HepG2 (cell line): ENCODE measurements around the gene FGF18. TPM values are rescaled to one million over a fixed set of nuclear protein-coding genes. Genes with fewer than 3 reads are reported as not detected.

Experiments
- ATAC-seq: fragments of 200-7000 bp; cut with Tn5 transposase; 3 replicates; pipeline ENCODE4 v1.9.1; 2020; ENCODE audit warnings: mild to moderate bottlenecking, moderate library complexity
- BruUV-seq: library from RNA; stranded (reverse); fragments of 400-500 nt; replicated peaks from 2 replicates; lab custom pipeline; 2021; lab: Mats Ljungman, UMichigan
- CTCF ChIA-PET: fragments of 300-600 bp; formaldehyde crosslinking; extraction: SDS; loops from one replicate; lab custom pipeline; 2021; ENCODE audit warnings: low total read pairs, inconsistent platforms, low intra/inter-chr PET ratio; lab: Yijun Ruan, JAX
- POLR2A ChIA-PET: fragments of 350-600 bp; sonication (Branson Sonifier 250); formaldehyde crosslinking; loops from one replicate; lab custom pipeline; 2020; ENCODE audit warnings: antibody characterized with exemption, inconsistent platforms; lab: Yijun Ruan, JAX
- DNase-seq: peaks from one replicate; pipeline ENCODE4 v3.0.0-alpha.2; 2015; ENCODE audit warnings: low spot score
- FAIRE-seq: peaks from 3 replicates; lab custom pipeline; 2011; peaks lifted over from hg19 to GRCh38; lab: Jason Lieb, UNC
- H2AFZ ChIP-seq: one replicate; pipeline ENCODE4 v1.6.1; 2011; ENCODE audit warnings: low read length, inconsistent platforms
- H3K27ac ChIP-seq: fragments of 300-600 bp; 3 replicates; pipeline ENCODE4 v1.8.0; 2011; ENCODE audit warnings: mixed run types, mild to moderate bottlenecking, mixed read lengths, low read length, inconsistent platforms; ENCODE audit not compliant: insufficient read depth; ENCODE audit errors: extremely low read length
- H3K27me3 ChIP-seq, 2 experiments: fragments of 200-600 bp in 1 of 2; 2 replicates in 1 of 2; 3 replicates in 1 of 2; pipeline versions ENCODE4 v1.6.0 to v1.8.0; 2011; ENCODE audit warnings: low read length in 2 of 2, mild to moderate bottlenecking in 2 of 2, moderate library complexity in 2 of 2, inconsistent platforms in 1 of 2; ENCODE audit not compliant: insufficient read depth in 2 of 2, control insufficient read depth in 1 of 2
- H3K36me3 ChIP-seq, 2 experiments: fragments of 200-600 bp in 1 of 2; replicated peaks in 1 of 2; 2 replicates in 1 of 2; 3 replicates in 1 of 2; pipeline versions ENCODE4 v1.5.1 to v1.8.0; 2011; ENCODE audit warnings: low read length in 2 of 2, inconsistent platforms in 1 of 2; ENCODE audit not compliant: insufficient read depth in 2 of 2, control insufficient read depth in 1 of 2
- H3K4me1 ChIP-seq: 2 replicates; pipeline ENCODE4 v1.5.1; 2012; ENCODE audit warnings: low read length, inconsistent platforms; ENCODE audit not compliant: insufficient read depth
- H3K4me2 ChIP-seq: 2 replicates; pipeline ENCODE4 v1.6.0; 2011; ENCODE audit warnings: low read depth, low read length, inconsistent platforms
- H3K4me3 ChIP-seq, 3 experiments: fragments of 200-600 bp in 1 of 3; sonication (generic), shearing (Covaris generic) in 1 of 3; replicated peaks in 1 of 3; 2 replicates each; pipeline ENCODE4 v1.5.1; 2011 to 2016; ENCODE audit warnings: low read length in 3 of 3, inconsistent platforms in 2 of 3, low read depth in 2 of 3, mild to moderate bottlenecking in 2 of 3, control low read depth in 1 of 3, mixed read lengths in 1 of 3; ENCODE audit not compliant: insufficient read depth in 1 of 3
- H3K79me2 ChIP-seq: one replicate; pipeline ENCODE4 v1.6.1; 2011; ENCODE audit warnings: low read length, inconsistent platforms; ENCODE audit not compliant: insufficient read depth
- H3K9ac ChIP-seq: 2 replicates; pipeline ENCODE4 v1.6.0; 2011; ENCODE audit warnings: mild to moderate bottlenecking, low read depth, low read length, inconsistent platforms; ENCODE audit not compliant: insufficient read depth
- H3K9me3 ChIP-seq: 2 replicates; pipeline ENCODE4 v1.5.1; 2012; ENCODE audit warnings: mild to moderate bottlenecking, low read length
- H4K20me1 ChIP-seq: 2 replicates; pipeline ENCODE4 v1.6.0; 2011; ENCODE audit warnings: inconsistent platforms, mild to moderate bottlenecking, low read length, moderate library complexity; ENCODE audit not compliant: insufficient read depth
- HOXA9 ChIP-seq: sonication (generic); formaldehyde crosslinking; IDR thresholded peaks from 2 replicates; pipeline ENCODE4 v1.8.1; 2022; ENCODE audit warnings: missing genetic modification reagents, mild to moderate bottlenecking, moderate library complexity, borderline replicate concordance
- NFATC3 ChIP-seq: sonication (generic); formaldehyde crosslinking; IDR thresholded peaks from 2 replicates; pipeline ENCODE4 v1.5.1; 2020; ENCODE audit warnings: mild to moderate bottlenecking, missing genetic modification reagents
- REPIN1 ChIP-seq: sonication (generic); formaldehyde crosslinking; IDR thresholded peaks from 2 replicates; pipeline ENCODE4 v1.8.0; 2022; ENCODE audit warnings: missing genetic modification reagents, low read depth, mild to moderate bottlenecking, borderline replicate concordance
- RFXANK ChIP-seq: IDR thresholded peaks from 2 replicates; pipeline ENCODE4 v1.6.1; 2016
- SNAPC5 ChIP-seq: sonication (generic); formaldehyde crosslinking; IDR thresholded peaks from 2 replicates; pipeline ENCODE4 v1.8.1; 2023; ENCODE audit warnings: mild to moderate bottlenecking, missing genetic modification reagents, borderline replicate concordance
- SNRNP70 ChIP-seq: fragments of 200-400 bp; formaldehyde crosslinking; IDR thresholded peaks from 2 replicates; pipeline ENCODE4 v1.6.1; 2017; ENCODE audit warnings: mild to moderate bottlenecking, low read depth, low read length, moderate library complexity
- TEF ChIP-seq: sonication (generic); formaldehyde crosslinking; IDR thresholded peaks from 2 replicates; pipeline ENCODE4 v1.5.0; 2020; ENCODE audit warnings: missing genetic modification reagents
- ZBTB4 ChIP-seq: sonication (generic); formaldehyde crosslinking; IDR thresholded peaks from 2 replicates; pipeline ENCODE4 v1.4.0; 2020; ENCODE audit warnings: missing genetic modification reagents, mild to moderate bottlenecking, borderline replicate concordance
- ZNF333 ChIP-seq: sonication (generic); formaldehyde crosslinking; IDR thresholded peaks from 2 replicates; pipeline ENCODE4 v1.4.0; 2020; ENCODE audit warnings: mild to moderate bottlenecking, missing genetic modification reagents, borderline replicate concordance
- ZNF441 ChIP-seq: sonication (generic); formaldehyde crosslinking; IDR thresholded peaks from 2 replicates; pipeline ENCODE4 v1.7.0; 2021; ENCODE audit warnings: missing genetic modification reagents, borderline replicate concordance
- ZNF589 ChIP-seq: sonication (generic); formaldehyde crosslinking; conservative IDR thresholded peaks from 2 replicates; pipeline ENCODE4 v1.8.0; 2022; ENCODE audit warnings: mild to moderate bottlenecking, moderate library complexity, missing genetic modification reagents
- ZNF615 ChIP-seq: sonication (generic); formaldehyde crosslinking; IDR thresholded peaks from 2 replicates; pipeline ENCODE4 v1.5.0; 2020; ENCODE audit warnings: mild to moderate bottlenecking, missing genetic modification reagents, borderline replicate concordance
- WGBS: methylation state at CpG from one replicate; pipeline ENCODE4 v1.1.6; 2017; ENCODE audit warnings: low lambda C conversion rate; 5-methylcytosine and 5-hydroxymethylcytosine counted together
- in situ Hi-C: cut with HindIII; loops from 2 replicates; pipeline ENCODE4 v1.10.0; 2017; ENCODE audit warnings: low pct_unique_long_range_greater_than_20kb; ENCODE audit not compliant: extremely low pct_ligation_motif_present
- intact Hi-C: fragments of 100-400 bp; cut with micrococcal nuclease; formaldehyde crosslinking; loops from one replicate; pipeline ENCODE4 v1.10.0; 2022; ENCODE audit not compliant: unreplicated experiment
- polyA plus RNA-seq, 8 experiments: library from polyadenylated mRNA; depleted of rRNA in 3 of 8; stranded (reverse) in 7 of 8; unstranded in 1 of 8; fragments of >200 nt; fragmentation: Illumina TruSeq in 4 of 8; extraction: Trizol in 4 of 8; gene quantifications; 2 replicates each; pipeline versions ENCODE4 v1.2.1 to v1.2.3, GENCODE V29; 2011 to 2016; ENCODE audit warnings: low read depth in 4 of 8, missing spikeins in 1 of 8, mixed read lengths in 1 of 8; ENCODE audit not compliant: insufficient read depth in 1 of 8
- total RNA-seq, 5 experiments: library from RNA; depleted of rRNA; stranded (reverse); fragments of >200 nt; fragmentation: Illumina TruSeq; extraction: Trizol; gene quantifications; 2 replicates each; pipeline ENCODE4 v1.2.3, GENCODE V29; 2016; ENCODE audit warnings: low read depth in 1 of 5

The FGF18 gene
- total and polyA plus RNA-seq, 2 of the 13 experiments (the other 11 are each of a cell fraction or from before 2014, with no cell fraction given) = not detected

GRCh38 chr5:171386861-171387344 lies 32.5 kb upstream of the FGF18 start:
- in situ Hi-C loops (no loop called here), intact Hi-C loops (no loop called here)
- Histone ChIP-seq H3K27me3 (peaks cover 0 to 4% of the 10 kb centered on the region in 2 experiments; a peak in 1 of 5 replicates), H2AFZ (peak overlapping the region; percentile 87), H3K79me2 (peaks cover 45% of the 10 kb centered on the region), H3K27ac (peak overlapping the region; percentile 88), H3K9me3 (no peaks in the 10 kb centered on the region), H3K36me3 (peaks cover 7 to 12% of the 10 kb centered on the region in 2 experiments), H3K4me2 (peak overlapping the region; percentile 94), H3K4me1 (peaks cover 28% of the 10 kb centered on the region), H3K9ac (peak overlapping the region; percentile 93), H4K20me1 (peaks cover 38% of the 10 kb centered on the region), H3K4me3 (peak overlapping the region; percentile 63 to 82 (median 75))
- POLR2A ChIA-PET = interaction anchor here (0.6 to 2.7 kb wide), 7 partner anchors 17 to 620 kb away, joined by 3 to 13 read pairs (median 3); partner anchors contain the start of genes FBXW11 and FGF18
- TF ChIP-seq NFATC3 (CRISPR knock-in tag) (0 out of 2 replicates have a peak, but pooled peaks have one; percentile 51), REPIN1 (CRISPR knock-in tag) (no peak), ZNF441 (CRISPR knock-in tag) (0 out of 2 replicates have a peak, but pooled peaks have one; percentile 42), ZNF333 (no peak), HOXA9 (0 out of 2 replicates have a peak, but pooled peaks have one; percentile 7), ZNF589 (CRISPR knock-in tag) (0 out of 2 replicates have a peak, but pooled peaks have one; percentile 6)
- no peak for FAIRE-seq
- no peak for ATAC-seq
- CTCF ChIA-PET = no interaction called here
- DNase-seq = no peak
- WGBS = 45% methylated on average over 20 of the region's 20 CpGs
- BruUV-seq = TSS peak; percentile 100

- WGBS = 2% methylated on average over 53 of the region's 56 CpGs
- Histone ChIP-seq H3K4me1 (peaks cover 33% of the 10 kb centered on the region), H4K20me1 (peaks cover 44% of the 10 kb centered on the region), H3K4me3 (peak within 1 kb of the TSS; percentile 88 to 93 (median 92)), H3K9ac (peak within 1 kb of the TSS; percentile 96), H3K79me2 (peaks cover 51% of the 10 kb centered on the region), H3K27ac (peak within 1 kb of the TSS; percentile 88), H3K9me3 (no peaks in the 10 kb centered on the region), H3K36me3 (peaks cover 8 to 18% of the 10 kb centered on the region in 2 experiments), H3K4me2 (peak within 1 kb of the TSS; percentile 94), H3K27me3 (peaks cover 0 to 4% of the 10 kb centered on the region in 2 experiments; a peak in 1 of 5 replicates), H2AFZ (peak within 1 kb of the TSS; percentile 87)
- ATAC-seq = peak; percentile 90
- peak; percentile 95 for DNase-seq
- peak; percentile 88 for FAIRE-seq
- intact Hi-C loops (no loop called here), in situ Hi-C loops (no loop called here)
- no TSS peak for BruUV-seq
- POLR2A ChIA-PET = interaction anchor here (0.6 to 2.7 kb wide), 7 partner anchors 18 to 619 kb away, joined by 3 to 13 read pairs (median 3); partner anchors contain the start of genes FBXW11 and FGF18
- CTCF ChIA-PET = no interaction called here
- no peak for TF ChIP-seq TEF (CRISPR knock-in tag)
- TF ChIP-seq SNAPC5 (CRISPR knock-in tag) = 0 out of 2 replicates have a peak, but pooled peaks have one; percentile 25
- peak; percentile 59; the same call in 1 of the 2 replicates for TF ChIP-seq ZBTB4 (CRISPR knock-in tag)
- TF ChIP-seq RFXANK = peak; percentile 64; the same call in 1 of the 2 replicates
- TF ChIP-seq ZNF615 (CRISPR knock-in tag) = no peak
- no peak for TF ChIP-seq SNRNP70
These were observed 32.0 kb upstream of the FGF18 start, which contains the start of gene NPM1 for GRCh38 chr5:171387345-171387969. Gene NPM1 (plus strand): TSS chr5:171387849. CDS start chr5:171387949, 100 bp downstream.
